ENCODE data around the gene SRGAP3.

The SRGAP3 gene

DNA sequence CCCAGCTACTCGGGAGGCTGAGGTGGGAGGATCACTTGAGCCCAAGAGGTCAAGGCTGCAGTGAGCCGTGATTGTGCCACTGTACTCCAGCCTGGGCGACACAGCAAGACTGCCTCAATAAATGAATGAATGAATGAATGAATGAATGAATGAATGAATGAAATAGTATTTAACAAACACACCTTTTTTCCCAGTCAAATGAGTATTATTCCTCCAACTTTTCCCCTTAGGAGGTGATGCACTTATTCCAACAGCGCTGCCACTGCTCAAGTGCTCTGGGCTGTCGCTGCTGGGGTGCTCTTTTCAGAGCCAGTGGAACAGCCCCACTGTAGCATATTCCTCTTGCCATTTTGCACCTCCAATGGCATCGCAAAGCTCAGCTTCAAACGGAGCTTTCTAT is 219.4 kb downstream of the SRGAP3 start:
- TF ChIP-seq CREB1 (IDR thresholded peaks at IDR 0.05; ENCODE audit: low read depth) = no peak
- no peak for TF ChIP-seq CEBPB (IDR thresholded peaks at IDR 0.05)
- TF ChIP-seq, protein P1, sequence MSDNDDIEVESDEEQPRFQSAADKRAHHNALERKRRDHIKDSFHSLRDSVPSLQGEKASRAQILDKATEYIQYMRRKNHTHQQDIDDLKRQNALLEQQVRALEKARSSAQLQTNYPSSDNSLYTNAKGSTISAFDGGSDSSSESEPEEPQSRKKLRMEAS (IDR thresholded peaks at IDR 0.05) = no peak
- TF ChIP-seq TEAD4 (IDR thresholded peaks at IDR 0.05) = no peak
- TF ChIP-seq RAD21 (IDR thresholded peaks at IDR 0.05; ENCODE audit: low read depth) = no peak
- no peak for TF ChIP-seq FOXM1 (IDR thresholded peaks at IDR 0.05; ENCODE audit: borderline replicate concordance, low read depth)
- TF ChIP-seq YY1 (IDR thresholded peaks at IDR 0.05; ENCODE audit: low read depth) = no peak
- TF ChIP-seq ZBTB7A (IDR thresholded peaks at IDR 0.05; ENCODE audit: low read depth) = no peak
- no peak for TF ChIP-seq NFIC (IDR thresholded peaks at IDR 0.05)
- no peak for TF ChIP-seq EGR1 (IDR thresholded peaks at IDR 0.05)
- no peak for TF ChIP-seq TCF12 (IDR thresholded peaks at IDR 0.05; ENCODE audit: low read depth)
- TF ChIP-seq, protein P2, sequence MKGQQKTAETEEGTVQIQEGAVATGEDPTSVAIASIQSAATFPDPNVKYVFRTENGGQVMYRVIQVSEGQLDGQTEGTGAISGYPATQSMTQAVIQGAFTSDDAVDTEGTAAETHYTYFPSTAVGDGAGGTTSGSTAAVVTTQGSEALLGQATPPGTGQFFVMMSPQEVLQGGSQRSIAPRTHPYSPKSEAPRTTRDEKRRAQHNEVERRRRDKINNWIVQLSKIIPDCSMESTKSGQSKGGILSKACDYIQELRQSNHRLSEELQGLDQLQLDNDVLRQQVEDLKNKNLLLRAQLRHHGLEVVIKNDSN (IDR thresholded peaks at IDR 0.05) = no peak
- no peak for TF ChIP-seq EP300 (IDR thresholded peaks at IDR 0.05; ENCODE audit: borderline replicate concordance)
- no peak for TF ChIP-seq TAF1 (IDR thresholded peaks at IDR 0.05; ENCODE audit: low read depth)
- TF ChIP-seq, protein P3, sequence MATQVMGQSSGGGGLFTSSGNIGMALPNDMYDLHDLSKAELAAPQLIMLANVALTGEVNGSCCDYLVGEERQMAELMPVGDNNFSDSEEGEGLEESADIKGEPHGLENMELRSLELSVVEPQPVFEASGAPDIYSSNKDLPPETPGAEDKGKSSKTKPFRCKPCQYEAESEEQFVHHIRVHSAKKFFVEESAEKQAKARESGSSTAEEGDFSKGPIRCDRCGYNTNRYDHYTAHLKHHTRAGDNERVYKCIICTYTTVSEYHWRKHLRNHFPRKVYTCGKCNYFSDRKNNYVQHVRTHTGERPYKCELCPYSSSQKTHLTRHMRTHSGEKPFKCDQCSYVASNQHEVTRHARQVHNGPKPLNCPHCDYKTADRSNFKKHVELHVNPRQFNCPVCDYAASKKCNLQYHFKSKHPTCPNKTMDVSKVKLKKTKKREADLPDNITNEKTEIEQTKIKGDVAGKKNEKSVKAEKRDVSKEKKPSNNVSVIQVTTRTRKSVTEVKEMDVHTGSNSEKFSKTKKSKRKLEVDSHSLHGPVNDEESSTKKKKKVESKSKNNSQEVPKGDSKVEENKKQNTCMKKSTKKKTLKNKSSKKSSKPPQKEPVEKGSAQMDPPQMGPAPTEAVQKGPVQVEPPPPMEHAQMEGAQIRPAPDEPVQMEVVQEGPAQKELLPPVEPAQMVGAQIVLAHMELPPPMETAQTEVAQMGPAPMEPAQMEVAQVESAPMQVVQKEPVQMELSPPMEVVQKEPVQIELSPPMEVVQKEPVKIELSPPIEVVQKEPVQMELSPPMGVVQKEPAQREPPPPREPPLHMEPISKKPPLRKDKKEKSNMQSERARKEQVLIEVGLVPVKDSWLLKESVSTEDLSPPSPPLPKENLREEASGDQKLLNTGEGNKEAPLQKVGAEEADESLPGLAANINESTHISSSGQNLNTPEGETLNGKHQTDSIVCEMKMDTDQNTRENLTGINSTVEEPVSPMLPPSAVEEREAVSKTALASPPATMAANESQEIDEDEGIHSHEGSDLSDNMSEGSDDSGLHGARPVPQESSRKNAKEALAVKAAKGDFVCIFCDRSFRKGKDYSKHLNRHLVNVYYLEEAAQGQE (IDR thresholded peaks at IDR 0.05; ENCODE audit: low read depth) = no peak

DNA sequence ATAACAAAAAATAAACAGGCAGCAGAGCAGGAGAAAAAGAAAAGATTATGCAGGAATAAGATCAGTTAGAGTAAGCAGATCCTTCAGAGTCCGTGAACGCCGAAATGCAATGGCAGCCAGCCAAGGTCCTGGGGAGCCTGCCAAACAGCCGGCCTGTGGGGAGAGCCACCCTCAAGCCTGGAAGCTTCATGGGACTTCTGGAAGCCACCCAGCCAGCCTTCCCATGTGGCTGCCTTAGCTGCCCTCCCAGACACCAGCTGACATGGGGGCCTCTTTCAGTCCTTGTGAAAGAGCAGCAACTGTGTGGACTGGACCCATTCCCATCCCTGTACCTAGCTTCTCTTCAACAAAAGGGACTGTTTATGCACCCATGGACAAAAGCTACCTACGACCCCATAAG is 221.3 kb downstream of the SRGAP3 start:
- peak; percentile 81 for TF ChIP-seq NFIC (IDR thresholded peaks at IDR 0.05)
- TF ChIP-seq TAF1 (IDR thresholded peaks at IDR 0.05; ENCODE audit: low read depth) = no peak
- TF ChIP-seq, protein P3 (IDR thresholded peaks at IDR 0.05; ENCODE audit: low read depth) = no peak
- no peak for TF ChIP-seq YY1 (IDR thresholded peaks at IDR 0.05; ENCODE audit: low read depth)
- no peak for TF ChIP-seq EGR1 (IDR thresholded peaks at IDR 0.05)

GRCh38 chr3:9026320-9027045 is 223.0 kb downstream of the SRGAP3 start:
- no peak for TF ChIP-seq TEAD4 (IDR thresholded peaks at IDR 0.05)
- TF ChIP-seq TAF1 (IDR thresholded peaks at IDR 0.05; ENCODE audit: low read depth) = no peak
- TF ChIP-seq EP300 (IDR thresholded peaks at IDR 0.05; ENCODE audit: borderline replicate concordance) = no peak
- no peak for TF ChIP-seq FOXM1 (IDR thresholded peaks at IDR 0.05; ENCODE audit: borderline replicate concordance, low read depth)
- no peak for TF ChIP-seq EGR1 (IDR thresholded peaks at IDR 0.05)
- TF ChIP-seq, protein P3 (IDR thresholded peaks at IDR 0.05; ENCODE audit: low read depth) = no peak
- no peak for TF ChIP-seq NFIC (IDR thresholded peaks at IDR 0.05)
- TF ChIP-seq, protein P2 (IDR thresholded peaks at IDR 0.05) = no peak
- no peak for TF ChIP-seq YY1 (IDR thresholded peaks at IDR 0.05; ENCODE audit: low read depth)
- no peak for TF ChIP-seq RAD21 (IDR thresholded peaks at IDR 0.05; ENCODE audit: low read depth)
- TF ChIP-seq CREB1 (IDR thresholded peaks at IDR 0.05; ENCODE audit: low read depth) = no peak
- TF ChIP-seq, protein P1 (IDR thresholded peaks at IDR 0.05) = no peak
- no peak for TF ChIP-seq CEBPB (IDR thresholded peaks at IDR 0.05)
- TF ChIP-seq TCF12 (IDR thresholded peaks at IDR 0.05; ENCODE audit: low read depth) = no peak

DNA sequence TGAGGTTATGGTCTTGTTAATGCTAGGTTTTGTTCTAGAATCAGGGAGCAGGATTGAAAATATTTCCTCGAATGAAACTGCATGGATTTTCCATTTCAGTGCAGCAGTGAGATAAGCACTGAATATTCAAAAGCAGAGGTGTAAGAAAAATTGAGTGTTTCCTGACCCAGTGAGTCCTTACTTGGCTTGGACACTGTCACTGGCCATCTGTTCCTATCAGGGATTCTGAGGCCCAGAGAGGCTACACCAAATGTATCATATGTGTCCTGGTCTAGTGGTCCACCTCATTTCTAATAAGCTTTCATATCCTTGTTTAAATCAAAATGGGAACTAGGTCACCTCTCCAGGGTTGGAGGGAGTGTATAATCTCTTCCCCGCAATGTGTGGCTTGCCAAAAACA is 225.1 kb downstream of the SRGAP3 start:
- TF ChIP-seq, protein P2 (IDR thresholded peaks at IDR 0.05) = no peak
- no peak for TF ChIP-seq TEAD4 (IDR thresholded peaks at IDR 0.05)
- TF ChIP-seq, protein P1 (IDR thresholded peaks at IDR 0.05) = no peak
- TF ChIP-seq NFIC (IDR thresholded peaks at IDR 0.05) = no peak
- no peak for TF ChIP-seq TCF12 (IDR thresholded peaks at IDR 0.05; ENCODE audit: low read depth)
- TF ChIP-seq YY1 (IDR thresholded peaks at IDR 0.05; ENCODE audit: low read depth) = no peak
- TF ChIP-seq CREB1 (IDR thresholded peaks at IDR 0.05; ENCODE audit: low read depth) = no peak
